GM06990 (cell line): Measurements from ENCODE around the gene ADAM12.

Experiments used
- DNase-seq: peaks from one replicate; pipeline ENCODE4 v3.0.0-alpha.2; 2011; ENCODE audit not compliant: insufficient read length; ENCODE audit errors: extremely low read depth
- H3K27me3 ChIP-seq: replicated peaks from 2 replicates; pipeline ENCODE4 v1.6.0; 2011; ENCODE audit warnings: low read length; ENCODE audit not compliant: control insufficient read depth, insufficient read depth
- H3K36me3 ChIP-seq: 2 replicates; pipeline ENCODE4 v1.5.1; 2011; ENCODE audit warnings: low read length; ENCODE audit not compliant: control insufficient read depth, insufficient read depth
- H3K4me3 ChIP-seq: replicated peaks from 2 replicates; pipeline ENCODE4 v1.5.1; 2011; ENCODE audit warnings: low read depth, mild to moderate bottlenecking, control low read depth, low read length
- TF ChIP-seq, protein P1 (sequence below): IDR thresholded peaks from 2 replicates; pipeline ENCODE4 v1.5.1; 2011; ENCODE audit warnings: low read length, control low read depth, mild to moderate bottlenecking, inconsistent platforms; ENCODE audit not compliant: insufficient read depth, poor library complexity, severe bottlenecking

The ADAM12 gene

DNA sequence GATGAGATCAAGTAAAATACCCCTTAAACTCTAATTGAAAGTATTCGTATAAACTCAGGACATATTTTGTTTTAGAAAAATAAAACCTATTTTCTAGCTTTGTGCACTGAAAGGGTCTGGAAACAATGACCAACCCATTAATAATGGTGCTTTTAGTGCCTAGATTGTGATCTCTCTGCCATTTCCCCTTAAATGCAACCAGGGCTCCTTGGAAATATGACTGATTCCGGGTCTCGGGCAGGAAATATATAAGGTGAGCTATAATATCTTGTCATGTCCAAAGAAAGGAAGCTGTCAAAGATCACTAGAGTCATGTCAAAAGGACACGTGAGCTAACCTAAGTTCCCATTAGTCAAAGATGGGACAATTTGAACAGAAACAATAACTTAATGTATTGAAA lies 12.4 kb upstream of the ADAM12 start:
- Histone ChIP-seq H3K4me3 (no peak overlapping the region), H3K27me3 (no peaks in the 10 kb centered on the region), H3K36me3 (no peaks in the 10 kb centered on the region)
- TF ChIP-seq, protein P1, sequence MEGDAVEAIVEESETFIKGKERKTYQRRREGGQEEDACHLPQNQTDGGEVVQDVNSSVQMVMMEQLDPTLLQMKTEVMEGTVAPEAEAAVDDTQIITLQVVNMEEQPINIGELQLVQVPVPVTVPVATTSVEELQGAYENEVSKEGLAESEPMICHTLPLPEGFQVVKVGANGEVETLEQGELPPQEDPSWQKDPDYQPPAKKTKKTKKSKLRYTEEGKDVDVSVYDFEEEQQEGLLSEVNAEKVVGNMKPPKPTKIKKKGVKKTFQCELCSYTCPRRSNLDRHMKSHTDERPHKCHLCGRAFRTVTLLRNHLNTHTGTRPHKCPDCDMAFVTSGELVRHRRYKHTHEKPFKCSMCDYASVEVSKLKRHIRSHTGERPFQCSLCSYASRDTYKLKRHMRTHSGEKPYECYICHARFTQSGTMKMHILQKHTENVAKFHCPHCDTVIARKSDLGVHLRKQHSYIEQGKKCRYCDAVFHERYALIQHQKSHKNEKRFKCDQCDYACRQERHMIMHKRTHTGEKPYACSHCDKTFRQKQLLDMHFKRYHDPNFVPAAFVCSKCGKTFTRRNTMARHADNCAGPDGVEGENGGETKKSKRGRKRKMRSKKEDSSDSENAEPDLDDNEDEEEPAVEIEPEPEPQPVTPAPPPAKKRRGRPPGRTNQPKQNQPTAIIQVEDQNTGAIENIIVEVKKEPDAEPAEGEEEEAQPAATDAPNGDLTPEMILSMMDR: no peak
- no peak for DNase-seq

DNA sequence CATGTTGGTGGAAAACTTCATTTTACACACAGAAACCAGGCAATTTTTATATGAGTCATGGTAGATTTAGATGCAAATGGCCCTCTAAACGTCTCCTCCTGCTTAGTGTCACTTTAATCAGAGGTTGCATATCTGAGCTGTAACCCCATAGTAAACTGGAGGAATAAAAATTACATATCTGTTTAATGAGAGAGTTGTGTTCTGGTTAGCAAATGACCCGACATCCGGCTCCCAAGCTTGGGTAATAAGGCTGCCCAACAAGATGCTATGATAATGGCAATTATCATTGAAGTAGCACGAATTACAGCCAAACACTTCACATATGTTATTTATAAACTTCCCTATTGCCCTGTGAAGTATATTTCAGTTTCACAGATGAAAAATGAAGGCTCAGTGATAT lies 10.6 kb upstream of the ADAM12 start:
- DNase-seq: no peak
- H3K27me3 ChIP-seq: no peaks in the 10 kb centered on the region
- TF ChIP-seq, protein P1: no peak
- no peak overlapping the region for H3K4me3 ChIP-seq
- no peaks in the 10 kb centered on the region for H3K36me3 ChIP-seq

DNA sequence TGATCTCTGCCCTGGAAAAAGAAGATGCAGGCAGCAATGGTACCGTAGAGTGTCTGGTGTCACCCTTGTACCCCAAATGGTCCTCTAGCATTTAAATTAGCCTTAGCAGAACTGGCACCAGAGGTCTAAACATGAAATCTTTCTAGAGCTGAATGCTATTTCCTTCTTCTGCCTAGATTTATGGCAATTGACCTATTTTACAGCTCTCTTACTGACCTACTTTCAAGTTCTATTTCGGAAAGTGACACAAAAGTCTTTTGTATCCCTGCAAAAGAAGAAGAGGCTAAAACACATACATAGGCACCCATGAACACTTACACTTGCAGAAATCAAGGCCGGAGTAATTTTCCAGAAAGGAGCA lies 10.1 kb upstream of the ADAM12 start:
- Histone ChIP-seq H3K36me3 (no peaks in the 10 kb centered on the region), H3K4me3 (no peak overlapping the region), H3K27me3 (no peaks in the 10 kb centered on the region)
- TF ChIP-seq, protein P1: no peak
- no peak for DNase-seq

DNA sequence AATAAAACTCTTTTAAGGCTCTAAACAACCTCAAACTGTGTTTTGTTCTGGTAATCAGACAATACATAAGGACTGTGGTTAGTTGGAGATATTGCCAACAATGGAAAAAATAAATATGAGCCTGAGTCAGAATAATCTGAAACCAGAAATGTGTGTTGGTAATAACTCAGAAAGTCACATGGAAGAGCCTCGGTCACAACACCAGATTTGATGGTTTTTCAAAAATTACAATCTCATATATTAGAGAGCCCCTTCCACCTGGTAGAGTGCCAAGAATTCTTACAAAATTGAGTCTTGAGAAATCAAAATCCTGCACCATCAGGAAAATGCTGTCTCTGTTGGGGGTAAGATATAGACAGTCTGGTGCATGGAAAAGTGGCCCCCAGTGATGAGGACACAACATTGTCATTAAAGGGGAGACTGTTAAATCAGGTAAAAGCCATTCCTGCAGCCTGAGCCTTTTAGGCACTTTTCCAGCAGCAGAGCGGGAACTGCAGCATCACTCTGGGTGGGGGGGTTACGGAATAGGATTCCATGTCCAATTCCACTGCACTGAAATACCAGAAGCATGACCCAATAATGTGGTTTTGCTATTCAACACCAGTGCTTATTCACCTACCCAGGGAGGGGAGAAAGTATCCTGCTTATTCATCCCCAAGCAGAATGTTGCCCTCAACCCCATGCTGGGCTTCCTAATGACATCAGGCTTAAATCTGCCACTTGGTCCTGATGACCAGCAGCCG lies 9.5 kb upstream of the ADAM12 start:
- no peaks in the 10 kb centered on the region for H3K27me3 ChIP-seq
- TF ChIP-seq, protein P1: no peak
- no peak overlapping the region for H3K4me3 ChIP-seq
- no peaks in the 10 kb centered on the region for H3K36me3 ChIP-seq
- no peak for DNase-seq

DNA sequence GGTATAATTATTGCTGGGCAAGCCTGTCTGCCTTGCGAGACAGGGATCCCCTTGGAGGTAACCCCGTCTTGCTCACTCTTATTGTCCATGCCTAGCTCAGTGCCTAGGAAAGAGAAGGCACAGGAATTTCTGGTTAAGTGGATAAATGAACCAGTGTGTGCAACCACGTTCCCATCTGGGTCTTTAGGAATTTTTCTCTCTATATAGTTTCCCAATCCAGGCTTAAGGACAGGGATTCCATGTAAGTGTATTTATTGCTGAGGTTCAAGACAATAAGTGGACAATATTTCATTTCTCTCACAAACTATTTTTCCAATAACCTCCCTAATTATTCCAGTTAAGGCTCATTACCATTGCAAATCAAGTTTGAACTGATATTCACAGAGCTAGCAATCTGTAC lies 8.9 kb upstream of the ADAM12 start:
- TF ChIP-seq, protein P1: no peak
- Histone ChIP-seq H3K27me3 (no peaks in the 10 kb centered on the region), H3K36me3 (no peaks in the 10 kb centered on the region), H3K4me3 (no peak overlapping the region)
- DNase-seq: no peak

DNA sequence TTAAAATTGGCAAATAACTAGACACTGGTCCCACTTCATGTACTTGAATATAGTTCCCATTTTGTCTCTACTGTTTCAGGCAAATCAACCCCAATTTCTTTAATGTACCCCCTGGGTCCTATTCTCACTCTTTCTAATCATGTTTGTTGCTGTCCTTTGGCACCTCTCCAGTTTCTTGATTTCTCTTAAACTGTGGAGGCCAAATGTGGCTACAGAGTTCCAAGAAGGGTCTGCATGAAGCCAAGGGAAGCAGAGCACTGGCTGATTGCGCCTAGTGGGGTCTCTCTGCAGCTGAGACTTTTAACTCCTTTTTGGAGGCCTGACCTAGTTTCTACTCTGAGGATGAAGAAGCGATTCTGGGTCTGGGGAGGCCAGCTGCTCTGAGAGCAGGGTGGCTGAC lies 6.7 kb upstream of the ADAM12 start:
- no peaks in the 10 kb centered on the region for H3K36me3 ChIP-seq
- no peak for DNase-seq
- TF ChIP-seq, protein P1: no peak
- no peak overlapping the region for H3K4me3 ChIP-seq
- H3K27me3 ChIP-seq: no peaks in the 10 kb centered on the region
